ENCODE data around the gene WNT6.

The WNT6 gene

DNA sequence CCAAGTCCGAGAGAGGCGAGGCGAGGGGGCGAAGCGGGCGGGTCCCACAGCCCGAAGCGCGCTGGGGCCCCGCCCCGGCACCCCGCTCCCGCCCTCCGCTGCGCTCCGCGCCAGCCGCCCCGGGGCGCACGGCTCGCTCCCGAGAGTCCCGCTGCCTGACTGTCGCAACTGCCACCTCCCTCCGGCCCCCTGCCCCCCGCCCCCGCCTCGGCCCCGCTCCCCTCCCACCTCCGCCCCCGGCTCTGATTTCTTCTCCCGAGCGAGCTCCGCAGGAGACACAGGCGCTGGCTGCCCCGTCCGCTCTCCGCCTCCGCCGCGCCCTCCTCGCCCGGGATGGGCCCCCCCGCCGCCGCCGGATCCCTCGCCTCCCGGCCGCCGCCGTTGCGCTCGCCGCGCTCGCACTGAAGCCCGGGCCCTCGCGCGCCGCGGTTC is at the start of gene WNT6:
Gene WNT6 (plus strand): TSS at position 250 of the 432 bp plus-strand sequence. CDS start 233 bp downstream, outside the sequence.
- no peak for DNase-seq (ENCODE audit: extremely low read depth, low read depth)
- no peak for TF ChIP-seq CTCF (IDR thresholded peaks at IDR 0.05; ENCODE audit: low read depth, low read length)

DNA sequence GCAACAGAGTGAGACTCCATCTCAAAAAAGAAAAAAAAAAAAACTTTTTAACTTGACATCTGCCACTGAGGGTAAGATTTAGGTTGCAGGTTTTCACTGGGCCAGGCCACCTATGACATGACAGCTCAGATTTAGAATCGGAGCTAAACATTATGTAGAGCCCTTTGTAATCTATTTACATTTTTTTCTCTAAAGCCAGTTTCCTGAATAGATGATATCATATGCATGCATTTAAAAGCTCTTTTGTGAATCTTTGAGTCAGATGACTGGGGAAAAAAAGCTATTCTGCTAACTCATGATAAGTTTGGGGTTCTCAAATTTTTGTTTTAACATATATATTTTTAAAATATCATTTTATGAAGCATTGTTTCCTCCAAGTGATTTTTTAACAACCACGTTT is 49.3 kb upstream of the WNT6 start:
- no peak for DNase-seq (ENCODE audit: extremely low read depth, low read depth)
- no peak for TF ChIP-seq CTCF (IDR thresholded peaks at IDR 0.05; ENCODE audit: low read depth, low read length)

GRCh38 chr2:218811382-218811781 is 48.2 kb upstream of the WNT6 start:
- no peak for TF ChIP-seq CTCF (IDR thresholded peaks at IDR 0.05; ENCODE audit: low read depth, low read length)
- DNase-seq (ENCODE audit: extremely low read depth, low read depth): no peak

GRCh38 chr2:218812096-218812815 is 47.3 kb upstream of the WNT6 start:
- TF ChIP-seq CTCF (IDR thresholded peaks at IDR 0.05; ENCODE audit: low read depth, low read length): no peak
- DNase-seq (ENCODE audit: extremely low read depth, low read depth): no peak

- TF ChIP-seq CTCF (IDR thresholded peaks at IDR 0.05; ENCODE audit: low read depth, low read length): no peak
- no peak for DNase-seq (ENCODE audit: extremely low read depth, low read depth)
Observed at GRCh38 chr2:218812861-218813260, 46.7 kb upstream of the WNT6 start.

DNA sequence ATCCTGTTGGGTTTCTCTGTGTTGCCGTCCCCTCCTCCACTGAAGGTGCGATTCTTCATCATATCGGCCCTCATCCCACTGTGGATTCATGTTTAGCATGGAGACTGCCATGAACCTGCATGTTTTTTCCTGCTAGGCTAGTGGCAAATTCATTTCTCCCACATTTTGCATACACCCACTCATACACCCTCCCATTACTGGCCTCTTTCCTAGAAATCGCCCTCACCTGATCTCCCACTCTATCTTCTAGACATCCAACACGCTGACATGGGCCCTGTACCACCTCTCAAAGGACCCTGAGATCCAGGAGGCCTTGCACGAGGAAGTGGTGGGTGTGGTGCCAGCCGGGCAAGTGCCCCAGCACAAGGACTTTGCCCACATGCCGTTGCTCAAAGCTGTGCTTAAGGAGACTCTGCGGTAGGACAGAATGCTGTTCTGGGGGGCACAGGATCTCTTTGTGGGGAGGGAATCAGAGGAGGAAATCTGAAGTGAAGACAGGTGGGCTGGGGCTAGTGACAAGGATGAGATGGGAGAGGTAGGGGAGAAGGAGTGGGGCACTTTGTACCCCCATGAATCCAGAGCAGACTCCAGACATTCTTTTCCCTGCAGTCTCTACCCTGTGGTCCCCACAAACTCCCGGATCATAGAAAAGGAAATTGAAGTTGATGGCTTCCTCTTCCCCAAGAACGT is 45.7 kb upstream of the WNT6 start:
- no peak for TF ChIP-seq CTCF (IDR thresholded peaks at IDR 0.05; ENCODE audit: low read depth, low read length)
- no peak for DNase-seq (ENCODE audit: extremely low read depth, low read depth)

DNA sequence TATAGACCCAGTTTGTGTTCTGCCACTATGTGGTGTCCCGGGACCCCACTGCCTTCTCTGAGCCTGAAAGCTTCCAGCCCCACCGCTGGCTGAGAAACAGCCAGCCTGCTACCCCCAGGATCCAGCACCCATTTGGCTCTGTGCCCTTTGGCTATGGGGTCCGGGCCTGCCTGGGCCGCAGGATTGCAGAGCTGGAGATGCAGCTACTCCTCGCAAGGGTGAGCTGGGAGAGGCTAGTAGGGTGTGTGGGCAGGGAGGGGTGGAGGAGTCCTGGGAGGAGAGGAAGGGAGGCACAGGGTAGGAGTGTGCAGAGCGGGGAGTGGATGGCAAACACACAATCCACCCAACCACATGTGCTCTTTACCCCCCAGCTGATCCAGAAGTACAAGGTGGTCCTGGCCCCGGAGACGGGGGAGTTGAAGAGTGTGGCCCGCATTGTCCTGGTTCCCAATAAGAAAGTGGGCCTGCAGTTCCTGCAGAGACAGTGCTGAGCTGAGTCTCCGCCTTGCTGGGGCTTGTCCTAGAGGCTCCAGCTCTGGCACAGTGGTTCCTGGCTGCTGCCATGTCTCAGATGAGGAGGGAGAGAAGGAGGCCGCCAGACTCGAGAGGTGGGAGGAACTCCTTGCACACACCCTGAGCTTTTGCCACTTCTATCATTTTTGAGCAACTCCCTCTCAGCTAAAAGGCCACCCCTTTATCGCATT is 44.9 kb upstream of the WNT6 start:
- DNase-seq (ENCODE audit: extremely low read depth, low read depth): no peak
- no peak for TF ChIP-seq CTCF (IDR thresholded peaks at IDR 0.05; ENCODE audit: low read depth, low read length)

Measured in AG09319 (cell line).